ENCODE measurements around the gene COLQ. TPM values are rescaled to one million over a fixed set of nuclear protein-coding genes. Genes with fewer than 3 reads are reported as not detected.

COLQ gene
- polyA plus RNA-seq, 2 of the 4 experiments (the other 2 are of a cell fraction), result 0.71 to 1.1 TPM

- DNase-seq (ENCODE audit: low read depth in 1 of 2, low spot score in 1 of 2) (no peak), ATAC-seq (no peak), FAIRE-seq (no peak)
- Histone ChIP-seq H3K9me3 (no peaks in the 10 kb centered on the region), H3K4me1 (no peaks in the 10 kb centered on the region), H3K4me3 (no peak overlapping the region), H3K27ac (no peak overlapping the region), H3K4me2 (no peak overlapping the region)
- ChIA-PET POLR2A (no interaction called here), CTCF (no interaction called here)
- no peak for TF ChIP-seq EHF (CRISPR knock-in tag; IDR thresholded peaks at IDR 0.05)
- no peak for TF ChIP-seq JUNB (IDR thresholded peaks at IDR 0.05)
- TF ChIP-seq HOXA7 (CRISPR knock-in tag; IDR thresholded peaks at IDR 0.05), result no peak
- no peak for TF ChIP-seq KDM1A (IDR thresholded peaks at IDR 0.05; ENCODE audit: low read depth)
- TF ChIP-seq HEYL (CRISPR knock-in tag; IDR thresholded peaks at IDR 0.05), result no peak
- TF ChIP-seq PHF8 (IDR thresholded peaks at IDR 0.05; ENCODE audit: borderline replicate concordance, low read depth), result no peak
- TF ChIP-seq RAD21 (conservative IDR thresholded peaks at IDR 0.05 in 1 of 2, IDR thresholded peaks at IDR 0.05 in 1 of 2), result no peak
- TF ChIP-seq, protein P1, sequence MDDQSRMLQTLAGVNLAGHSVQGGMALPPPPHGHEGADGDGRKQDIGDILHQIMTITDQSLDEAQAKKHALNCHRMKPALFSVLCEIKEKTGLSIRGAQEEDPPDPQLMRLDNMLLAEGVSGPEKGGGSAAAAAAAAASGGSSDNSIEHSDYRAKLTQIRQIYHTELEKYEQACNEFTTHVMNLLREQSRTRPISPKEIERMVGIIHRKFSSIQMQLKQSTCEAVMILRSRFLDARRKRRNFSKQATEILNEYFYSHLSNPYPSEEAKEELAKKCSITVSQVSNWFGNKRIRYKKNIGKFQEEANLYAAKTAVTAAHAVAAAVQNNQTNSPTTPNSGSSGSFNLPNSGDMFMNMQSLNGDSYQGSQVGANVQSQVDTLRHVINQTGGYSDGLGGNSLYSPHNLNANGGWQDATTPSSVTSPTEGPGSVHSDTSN (IDR thresholded peaks at IDR 0.05), result no peak
- TF ChIP-seq EHMT2 (IDR thresholded peaks at IDR 0.05; ENCODE audit: low read depth), result no peak
- TF ChIP-seq ZNF302 (CRISPR knock-in tag; IDR thresholded peaks at IDR 0.05), result no peak
- TF ChIP-seq, protein P2, sequence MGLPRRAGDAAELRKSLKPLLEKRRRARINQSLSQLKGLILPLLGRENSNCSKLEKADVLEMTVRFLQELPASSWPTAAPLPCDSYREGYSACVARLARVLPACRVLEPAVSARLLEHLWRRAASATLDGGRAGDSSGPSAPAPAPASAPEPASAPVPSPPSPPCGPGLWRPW (IDR thresholded peaks at IDR 0.05), result no peak
- no peak for TF ChIP-seq FOSB (CRISPR knock-in tag; IDR thresholded peaks at IDR 0.05)
- TF ChIP-seq MYC (IDR thresholded peaks at IDR 0.05; ENCODE audit: borderline replicate concordance, low read length), result no peak
- no peak for TF ChIP-seq RCOR1 (IDR thresholded peaks at IDR 0.05; ENCODE audit: low read depth, low read length)
- no peak for TF ChIP-seq KDM5A (IDR thresholded peaks at IDR 0.05)
- TF ChIP-seq NFE2L2 (conservative IDR thresholded peaks at IDR 0.05; ENCODE audit: low read length), result no peak
- TF ChIP-seq CHD2 (IDR thresholded peaks at IDR 0.05; ENCODE audit: low read length, partially characterized antibody), result no peak
- TF ChIP-seq GATA3 (IDR thresholded peaks at IDR 0.05; ENCODE audit: borderline replicate concordance), result no peak
- 65% methylated on average over 4 of the region's 4 CpGs for WGBS (ENCODE audit: missing lambda C conversion rate)
Observed at GRCh38 chr3:15492847-15493360, 28.6 kb downstream of the COLQ start.

DNA sequence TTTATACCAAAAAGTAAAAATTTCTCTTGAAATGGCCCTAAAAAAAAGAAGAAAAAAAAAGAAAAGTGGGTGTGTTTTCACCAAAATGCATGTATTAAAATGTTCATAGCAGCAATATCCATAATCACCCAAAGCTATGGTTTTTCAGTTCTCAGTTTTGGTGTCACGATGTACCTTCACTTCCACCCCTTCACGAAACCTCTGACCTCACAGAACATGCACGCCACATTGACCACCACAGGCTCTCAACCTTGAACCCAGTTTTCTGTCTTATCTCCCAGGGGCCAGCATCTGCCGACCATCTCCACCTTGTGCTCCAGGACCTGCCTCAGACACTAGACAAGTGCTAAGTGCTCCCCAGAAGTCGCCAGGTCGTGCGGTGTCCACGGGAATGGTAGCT, 30.4 kb downstream of the COLQ start:
- CTCF ChIA-PET, result no interaction called here
- no peak overlapping the region for H3K27ac ChIP-seq
- no peak overlapping the region for H3K4me2 ChIP-seq
- ATAC-seq, result no peak
- no peaks in the 10 kb centered on the region for H3K9me3 ChIP-seq
- DNase-seq (ENCODE audit: low read depth in 1 of 2, low spot score in 1 of 2), result no peak
- no peak for FAIRE-seq
- POLR2A ChIA-PET, result no interaction called here
- 79% methylated on average over 8 of the region's 8 CpGs for WGBS (ENCODE audit: missing lambda C conversion rate)
- no peaks in the 10 kb centered on the region for H3K4me1 ChIP-seq
- TF ChIP-seq MAX (IDR thresholded peaks at IDR 0.05), result no peak
- TF ChIP-seq MYC (IDR thresholded peaks at IDR 0.05; ENCODE audit: borderline replicate concordance, low read length), result no peak
- TF ChIP-seq, protein P1 (IDR thresholded peaks at IDR 0.05), result no peak
- no peak for TF ChIP-seq EP300 (IDR thresholded peaks at IDR 0.05)
- TF ChIP-seq KDM5A (IDR thresholded peaks at IDR 0.05), result no peak
- TF ChIP-seq, protein P3, sequence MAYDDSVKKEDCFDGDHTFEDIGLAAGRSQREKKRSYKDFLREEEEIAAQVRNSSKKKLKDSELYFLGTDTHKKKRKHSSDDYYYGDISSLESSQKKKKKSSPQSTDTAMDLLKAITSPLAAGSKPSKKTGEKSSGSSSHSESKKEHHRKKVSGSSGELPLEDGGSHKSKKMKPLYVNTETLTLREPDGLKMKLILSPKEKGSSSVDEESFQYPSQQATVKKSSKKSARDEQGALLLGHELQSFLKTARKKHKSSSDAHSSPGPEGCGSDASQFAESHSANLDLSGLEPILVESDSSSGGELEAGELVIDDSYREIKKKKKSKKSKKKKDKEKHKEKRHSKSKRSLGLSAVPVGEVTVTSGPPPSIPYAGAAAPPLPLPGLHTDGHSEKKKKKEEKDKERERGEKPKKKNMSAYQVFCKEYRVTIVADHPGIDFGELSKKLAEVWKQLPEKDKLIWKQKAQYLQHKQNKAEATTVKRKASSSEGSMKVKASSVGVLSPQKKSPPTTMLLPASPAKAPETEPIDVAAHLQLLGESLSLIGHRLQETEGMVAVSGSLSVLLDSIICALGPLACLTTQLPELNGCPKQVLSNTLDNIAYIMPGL (CRISPR knock-in tag; IDR thresholded peaks at IDR 0.05; ENCODE audit: borderline replicate concordance), result no peak
- no peak for TF ChIP-seq HOXA7 (CRISPR knock-in tag; IDR thresholded peaks at IDR 0.05)
- no peak for TF ChIP-seq CHD4 (IDR thresholded peaks at IDR 0.05; ENCODE audit: borderline replicate concordance)
- TF ChIP-seq FOSL2 (IDR thresholded peaks at IDR 0.05), result no peak
- TF ChIP-seq FOSL2 (CRISPR knock-in tag; IDR thresholded peaks at IDR 0.05), result no peak
- no peak for TF ChIP-seq ZFP36 (IDR thresholded peaks at IDR 0.05; ENCODE audit: borderline replicate concordance, partially characterized antibody)
- no peak for TF ChIP-seq RNF2 (IDR thresholded peaks at IDR 0.05; ENCODE audit: borderline replicate concordance, low read depth)
- no peak for TF ChIP-seq MAZ (IDR thresholded peaks at IDR 0.05; ENCODE audit: borderline replicate concordance, low read depth, low read length)
- TF ChIP-seq CBX8 (IDR thresholded peaks at IDR 0.05), result no peak
- TF ChIP-seq BCL3 (IDR thresholded peaks at IDR 0.05), result no peak
- no peak for TF ChIP-seq HOXB5 (CRISPR knock-in tag; IDR thresholded peaks at IDR 0.05)
- no peak for TF ChIP-seq NPAS2 (CRISPR knock-in tag; IDR thresholded peaks at IDR 0.05; ENCODE audit: borderline replicate concordance)
- no peak for TF ChIP-seq FOSB (CRISPR knock-in tag; IDR thresholded peaks at IDR 0.05)
- no peak for TF ChIP-seq ESRRA (IDR thresholded peaks at IDR 0.05; ENCODE audit: borderline replicate concordance, low read length)
- no peak for TF ChIP-seq E2F6 (IDR thresholded peaks at IDR 0.05; ENCODE audit: borderline replicate concordance, low read depth)
- no peak overlapping the region for H3K4me3 ChIP-seq
